K562 (cell line): ENCODE data around the gene ABCF2. TPM values are rescaled to one million over a fixed set of nuclear protein-coding genes. Genes with fewer than 3 reads are reported as not detected.

Source experiments
- CCNT2 ChIP-seq: IDR thresholded peaks from 2 replicates; pipeline ENCODE4 v1.6.1; 2011; ENCODE audit warnings: borderline replicate concordance, low read depth, mild to moderate bottlenecking, moderate library complexity, mixed read lengths, low read length; ENCODE audit not compliant: insufficient read length; ENCODE audit errors: extremely low read depth
- CEBPB ChIP-seq: fragments of 450-650 bp; IDR thresholded peaks from 2 replicates; pipeline ENCODE4 v1.6.1; 2016; ENCODE audit warnings: missing genetic modification characterization, missing compliant biosample characterization
- CEBPG ChIP-seq, 3 experiments: fragments of 200-800 bp in 1 of 3; sonication (Bioruptor generic) in 1 of 3; sonication (generic) in 1 of 3; formaldehyde crosslinking in 1 of 3; IDR thresholded peaks in 2 of 3; conservative IDR thresholded peaks in 1 of 3; 2 replicates each; pipeline versions ENCODE4 v1.6.1 to v1.8.0; 2016 to 2022; ENCODE audit warnings: missing compliant biosample characterization in 2 of 3, missing genetic modification characterization in 2 of 3, mild to moderate bottlenecking in 1 of 3, missing genetic modification reagents in 1 of 3
- CHD1 ChIP-seq: fragments of 200-600 bp; sonication (generic); IDR thresholded peaks from one replicate; pipeline ENCODE4 v1.6.1; 2012; ENCODE audit warnings: mild to moderate bottlenecking, moderate library complexity, low read length, inconsistent platforms
- ELF4 ChIP-seq: fragments of 450-650 bp; formaldehyde crosslinking; IDR thresholded peaks from 2 replicates; pipeline ENCODE4 v1.4.0; 2022; ENCODE audit warnings: missing genetic modification characterization
- FIP1L1 ChIP-seq: fragments of 200-400 bp; formaldehyde crosslinking; IDR thresholded peaks from 2 replicates; pipeline ENCODE4 v1.6.1; 2018; ENCODE audit warnings: mild to moderate bottlenecking, low read depth, low read length; ENCODE audit not compliant: poor library complexity, severe bottlenecking
- GABPB1 ChIP-seq: sonication (generic); formaldehyde crosslinking; IDR thresholded peaks from 2 replicates; pipeline ENCODE4 v1.8.0; 2022; ENCODE audit warnings: mild to moderate bottlenecking, missing genetic modification reagents
- GTF3C2 ChIP-seq: IDR thresholded peaks from 3 replicates; pipeline ENCODE4 v1.6.1; 2011; ENCODE audit warnings: borderline replicate concordance, mild to moderate bottlenecking, moderate library complexity; ENCODE audit not compliant: insufficient read length; ENCODE audit errors: extremely low read depth
- HNRNPUL1 ChIP-seq: fragments of 200-400 bp; formaldehyde crosslinking; IDR thresholded peaks from 2 replicates; pipeline ENCODE4 v1.6.1; 2017; ENCODE audit warnings: low read length
- MCM5 ChIP-seq: fragments of 450-650 bp; IDR thresholded peaks from 2 replicates; pipeline ENCODE4 v1.6.1; 2016; ENCODE audit warnings: low read depth
- NFE2 ChIP-seq: IDR thresholded peaks from 2 replicates; pipeline ENCODE4 v1.6.1; 2014; ENCODE audit warnings: antibody characterized with exemption, low read depth
- SNRNP70 ChIP-seq: fragments of 200-400 bp; formaldehyde crosslinking; optimal IDR thresholded peaks from 2 replicates; pipeline ENCODE3; 2017; ENCODE audit warnings: low read depth, low read length
- ZNF146 ChIP-seq: IDR thresholded peaks from one replicate; pipeline ENCODE4 v1.6.1; 2018; ENCODE audit warnings: missing compliant biosample characterization; ENCODE audit not compliant: unreplicated experiment
- ZNF41 ChIP-seq: fragments of 250-450 bp; sonication (Bioruptor Pico); conservative IDR thresholded peaks from 2 replicates; pipeline ENCODE4 v1.4.0; 2020; ENCODE audit warnings: mild to moderate bottlenecking
- ZNF512 ChIP-seq: IDR thresholded peaks from 2 replicates; pipeline ENCODE4 v1.6.1; 2016; ENCODE audit warnings: missing genetic modification characterization, missing compliant biosample characterization
- ZNF589 ChIP-seq: fragments of 200-800 bp; sonication (Bioruptor generic); IDR thresholded peaks from 2 replicates; pipeline ENCODE4 v1.6.1; 2016; ENCODE audit warnings: low read depth, missing genetic modification characterization, missing compliant biosample characterization
- ZNF75A ChIP-seq: fragments of 450-650 bp; formaldehyde crosslinking; IDR thresholded peaks from 2 replicates; pipeline ENCODE4 v1.4.0; 2020; ENCODE audit warnings: mild to moderate bottlenecking
- ZNF764 ChIP-seq: fragments of 250-450 bp; sonication (Bioruptor Pico); IDR thresholded peaks from 2 replicates; pipeline ENCODE4 v1.4.0; 2020; ENCODE audit warnings: low read depth, mild to moderate bottlenecking, moderate library complexity
- ZNF79 ChIP-seq: fragments of 250-450 bp; sonication (Bioruptor Pico); IDR thresholded peaks from 2 replicates; pipeline ENCODE4 v1.4.0; 2020; ENCODE audit warnings: low read depth, mild to moderate bottlenecking, moderate library complexity
- ZNF830 ChIP-seq: fragments of 250-450 bp; sonication (Bioruptor Pico); IDR thresholded peaks from 2 replicates; pipeline ENCODE4 v1.5.0; 2021; ENCODE audit warnings: mild to moderate bottlenecking
- polyA plus RNA-seq, 8 experiments: library from polyadenylated mRNA; depleted of rRNA in 4 of 8; stranded (reverse) in 5 of 8; unstranded in 3 of 8; fragments of >200 nt; fragmentation: Nextera tagmentation in 2 of 8; fragmentation: Illumina TruSeq in 1 of 8; extraction: Ambion mirVana in 2 of 8; extraction: Trizol in 1 of 8; gene quantifications; 2 replicates each; pipeline versions ENCODE4 v1.2.1 to v1.2.3, GENCODE V29; 2011 to 2014; ENCODE audit warnings: inconsistent platforms in 1 of 8, missing spikeins in 1 of 8
- total RNA-seq, 7 experiments: library from RNA; depleted of rRNA in 6 of 7; stranded (reverse); fragments of >200 nt in 6 of 7; fragmentation: Illumina TruSeq in 2 of 7; extraction: Trizol in 2 of 7; gene quantifications; 2 replicates each; pipeline versions ENCODE4 v1.2.1 to v1.2.3, GENCODE V29; 2011 to 2021; ENCODE audit warnings: low replicate concordance in 1 of 7
- TF ChIP-seq, protein P1 (sequence below), 3 experiments: IDR thresholded peaks in 2 of 3; conservative IDR thresholded peaks in 1 of 3; 2 replicates each; pipeline ENCODE4 v1.5.1; 2011 to 2012; ENCODE audit warnings: low read length in 3 of 3, mild to moderate bottlenecking in 3 of 3, control low read depth in 2 of 3, improper control_type of control experiment in 1 of 3, inconsistent platforms in 1 of 3, low read depth in 1 of 3, mixed read lengths in 1 of 3, moderate library complexity in 1 of 3; ENCODE audit not compliant: insufficient read depth in 2 of 3

ABCF2 gene
- total and polyA plus RNA-seq, 9 of the 15 experiments (the other 6 are each of a cell fraction or from before 2014, with no cell fraction given) = 62.1 to 224 (median 113) TPM

GRCh38 chr7:151271699-151272355, 44.8 kb upstream of the ABCF2 start (continued):
- no peak for TF ChIP-seq ZNF512 (tag)
- TF ChIP-seq GTF3C2 = no peak
- no peak for TF ChIP-seq ZNF75A
- TF ChIP-seq ZNF764 (CRISPR knock-in tag) = no peak
- peak; percentile 86 for TF ChIP-seq CEBPG (CRISPR knock-in tag; IDR thresholded peaks at IDR 0.05)
- peak; percentile 96 to 99 for TF ChIP-seq CEBPG (tag; conservative IDR thresholded peaks at IDR 0.05 in 1 of 2, IDR thresholded peaks at IDR 0.05 in 1 of 2)
- TF ChIP-seq MCM5 = no peak
- no peak for TF ChIP-seq SNRNP70
- TF ChIP-seq CCNT2 = no peak
- no peak for TF ChIP-seq ZNF41 (CRISPR knock-in tag)
- TF ChIP-seq CEBPB (tag) = peak; percentile 99
- no peak for TF ChIP-seq FIP1L1
- TF ChIP-seq CHD1 = no peak
- TF ChIP-seq, protein P1, sequence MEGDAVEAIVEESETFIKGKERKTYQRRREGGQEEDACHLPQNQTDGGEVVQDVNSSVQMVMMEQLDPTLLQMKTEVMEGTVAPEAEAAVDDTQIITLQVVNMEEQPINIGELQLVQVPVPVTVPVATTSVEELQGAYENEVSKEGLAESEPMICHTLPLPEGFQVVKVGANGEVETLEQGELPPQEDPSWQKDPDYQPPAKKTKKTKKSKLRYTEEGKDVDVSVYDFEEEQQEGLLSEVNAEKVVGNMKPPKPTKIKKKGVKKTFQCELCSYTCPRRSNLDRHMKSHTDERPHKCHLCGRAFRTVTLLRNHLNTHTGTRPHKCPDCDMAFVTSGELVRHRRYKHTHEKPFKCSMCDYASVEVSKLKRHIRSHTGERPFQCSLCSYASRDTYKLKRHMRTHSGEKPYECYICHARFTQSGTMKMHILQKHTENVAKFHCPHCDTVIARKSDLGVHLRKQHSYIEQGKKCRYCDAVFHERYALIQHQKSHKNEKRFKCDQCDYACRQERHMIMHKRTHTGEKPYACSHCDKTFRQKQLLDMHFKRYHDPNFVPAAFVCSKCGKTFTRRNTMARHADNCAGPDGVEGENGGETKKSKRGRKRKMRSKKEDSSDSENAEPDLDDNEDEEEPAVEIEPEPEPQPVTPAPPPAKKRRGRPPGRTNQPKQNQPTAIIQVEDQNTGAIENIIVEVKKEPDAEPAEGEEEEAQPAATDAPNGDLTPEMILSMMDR (IDR thresholded peaks at IDR 0.05 in 2 of 3, conservative IDR thresholded peaks at IDR 0.05 in 1 of 3; ENCODE audit: insufficient read depth in 2 of 3, low read depth in 1 of 3, low read length in 3 of 3) = peak; percentile 20 to 42 (median 30); a peak in 2 of 6 replicates
- no peak for TF ChIP-seq GABPB1 (CRISPR knock-in tag)
- no peak for TF ChIP-seq ELF4
- no peak for TF ChIP-seq ZNF146 (CRISPR knock-in tag)
- TF ChIP-seq HNRNPUL1 = no peak
- TF ChIP-seq ZNF589 (CRISPR knock-in tag) = no peak
- TF ChIP-seq NFE2 = no peak
- no peak for TF ChIP-seq ZNF830 (CRISPR knock-in tag)
- no peak for TF ChIP-seq ZNF79
